Muscle of back (tissue), 11 donors: ENCODE results near the gene CITED4. TPM values are rescaled to one million over a fixed set of nuclear protein-coding genes. Genes with fewer than 3 reads are reported as not detected.

Experiments
- DNase-seq, 3 donors: peaks; one replicate each; pipeline versions ENCODE4 v3.0.0 to v3.0.0-alpha.2; 2013
- polyA plus RNA-seq, 10 donors: library from polyadenylated mRNA; unstranded; fragments of 120-200 nt; gene quantifications; one replicate each; pipeline ENCODE4 v1.2.1, GENCODE V29; 2013; ENCODE audit not compliant: insufficient read length in 10 of 10

CITED4 gene
- polyA plus RNA-seq, 10 donors = 1.1 to 2.6 (median 1.5) TPM

DNA sequence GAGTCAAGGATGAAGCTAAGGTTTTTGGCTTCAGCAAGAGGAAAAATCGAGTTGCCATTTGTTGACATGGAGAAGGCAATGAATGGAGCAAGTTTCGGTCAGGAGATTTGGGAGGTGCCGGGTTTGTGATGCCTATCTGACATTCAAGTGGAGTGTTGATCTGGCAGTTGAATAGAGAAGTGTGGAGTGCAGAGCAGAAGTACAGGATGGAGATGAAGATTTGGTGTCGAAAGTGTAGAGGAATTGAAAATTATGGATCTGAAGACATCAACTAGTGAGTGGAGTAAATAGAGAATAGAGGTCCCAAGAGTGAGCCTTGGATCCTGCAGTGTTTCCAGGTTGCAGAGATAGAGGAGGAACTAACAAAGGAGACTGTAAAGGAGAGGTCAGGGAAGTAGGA is 25.9 kb downstream of the CITED4 start:
- DNase-seq = no peak

DNA sequence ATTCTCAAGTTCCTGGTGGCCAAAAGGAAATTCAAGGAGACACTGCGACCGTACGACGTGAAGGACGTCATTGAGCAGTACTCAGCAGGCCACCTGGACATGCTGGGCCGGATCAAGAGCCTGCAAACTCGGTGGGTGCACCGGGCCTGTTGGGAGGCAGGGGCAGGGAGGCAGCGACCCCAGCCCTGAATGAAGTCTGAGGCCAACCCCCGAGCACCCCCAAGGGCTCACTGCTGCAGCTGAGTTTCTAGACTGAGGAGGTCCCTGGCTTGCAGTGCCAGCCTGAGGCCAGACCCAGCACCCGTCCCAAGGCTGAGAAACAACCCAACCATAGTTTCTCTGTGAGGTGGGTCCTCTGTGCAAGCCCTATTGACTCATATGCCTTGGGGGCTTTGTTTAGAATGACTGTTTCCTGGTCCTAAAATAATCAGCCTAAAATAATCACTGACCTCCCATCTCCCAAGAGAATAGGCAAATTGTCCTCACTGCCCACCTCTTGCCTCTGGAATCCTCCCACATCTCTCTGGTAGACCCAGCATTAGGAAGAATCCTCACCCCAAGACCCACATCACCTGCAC is 27.1 kb downstream of the CITED4 start:
- no peak for DNase-seq

DNA sequence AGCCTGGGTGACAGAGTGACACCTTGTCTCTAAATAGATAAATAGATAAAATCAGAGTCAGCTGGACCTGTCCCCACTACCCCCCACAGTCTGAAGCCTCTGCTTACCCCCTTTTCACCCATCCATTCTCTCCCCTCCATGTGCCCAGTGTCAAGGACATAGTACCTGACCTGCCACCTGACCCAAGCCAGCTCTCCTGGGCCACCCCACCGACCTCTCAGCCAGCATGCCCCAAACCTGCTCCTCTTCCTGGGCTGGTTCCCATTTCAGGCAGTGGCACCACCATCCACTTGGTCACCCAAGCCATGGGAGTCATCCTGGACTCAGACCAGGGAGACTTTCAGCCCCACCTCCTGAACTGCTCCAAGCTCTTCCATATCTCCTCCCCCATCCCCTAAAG is 28.2 kb downstream of the CITED4 start:
- DNase-seq = no peak

DNA sequence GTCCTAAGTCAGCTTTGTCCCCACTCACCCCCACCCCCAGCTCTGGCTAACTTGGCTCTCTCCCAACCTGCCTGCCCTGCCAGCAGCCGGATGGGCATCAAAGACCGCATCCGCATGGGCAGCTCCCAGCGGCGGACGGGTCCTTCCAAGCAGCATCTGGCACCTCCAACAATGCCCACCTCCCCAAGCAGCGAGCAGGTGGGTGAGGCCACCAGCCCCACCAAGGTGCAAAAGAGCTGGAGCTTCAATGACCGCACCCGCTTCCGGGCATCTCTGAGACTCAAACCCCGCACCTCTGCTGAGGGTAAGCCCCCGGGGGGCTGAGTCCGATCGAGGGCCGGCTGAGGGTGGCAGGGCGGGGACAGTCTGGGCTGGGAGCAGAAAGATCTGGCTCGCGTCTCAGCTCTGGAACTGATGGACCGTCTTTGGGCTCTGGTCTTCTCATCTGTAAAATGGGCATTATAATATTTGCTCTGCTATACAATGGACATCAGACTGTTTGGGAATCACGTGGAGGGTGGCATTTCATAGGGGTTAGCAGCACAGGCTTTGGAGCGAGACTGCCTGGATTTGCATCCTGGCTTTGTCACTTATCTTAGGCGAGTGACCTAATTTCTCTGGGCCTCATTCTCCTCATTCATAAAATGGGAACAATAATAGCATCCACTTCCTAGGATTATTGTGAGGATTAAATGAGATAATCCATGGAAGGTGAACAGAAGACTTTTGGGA is 31.0 kb downstream of the CITED4 start:
- DNase-seq = no peak

DNA sequence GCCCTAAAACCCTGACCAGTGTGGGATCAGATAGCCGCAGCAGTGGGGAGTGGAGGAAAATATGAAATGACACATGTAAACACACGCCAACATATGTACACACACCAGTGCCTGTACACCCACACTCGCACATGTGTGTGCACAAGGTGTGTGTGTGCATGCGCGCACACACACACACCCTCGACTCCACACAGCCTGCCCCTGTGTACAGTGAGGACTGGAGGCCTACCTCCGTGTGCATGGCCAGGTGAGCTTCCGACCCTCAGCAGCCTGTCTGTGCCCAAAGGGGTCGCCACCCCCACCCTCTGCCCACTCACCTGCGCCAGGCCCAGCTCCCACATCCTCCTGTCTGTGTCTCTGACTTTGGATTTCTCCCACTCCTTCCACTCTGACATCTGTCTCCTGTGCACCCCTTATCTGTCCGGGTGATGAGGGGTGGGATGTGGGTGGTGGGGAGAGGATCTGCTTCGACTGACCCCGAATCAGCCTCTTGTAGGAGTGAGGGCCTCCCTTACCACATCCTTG is 31.7 kb downstream of the CITED4 start:
- DNase-seq = no peak

DNA sequence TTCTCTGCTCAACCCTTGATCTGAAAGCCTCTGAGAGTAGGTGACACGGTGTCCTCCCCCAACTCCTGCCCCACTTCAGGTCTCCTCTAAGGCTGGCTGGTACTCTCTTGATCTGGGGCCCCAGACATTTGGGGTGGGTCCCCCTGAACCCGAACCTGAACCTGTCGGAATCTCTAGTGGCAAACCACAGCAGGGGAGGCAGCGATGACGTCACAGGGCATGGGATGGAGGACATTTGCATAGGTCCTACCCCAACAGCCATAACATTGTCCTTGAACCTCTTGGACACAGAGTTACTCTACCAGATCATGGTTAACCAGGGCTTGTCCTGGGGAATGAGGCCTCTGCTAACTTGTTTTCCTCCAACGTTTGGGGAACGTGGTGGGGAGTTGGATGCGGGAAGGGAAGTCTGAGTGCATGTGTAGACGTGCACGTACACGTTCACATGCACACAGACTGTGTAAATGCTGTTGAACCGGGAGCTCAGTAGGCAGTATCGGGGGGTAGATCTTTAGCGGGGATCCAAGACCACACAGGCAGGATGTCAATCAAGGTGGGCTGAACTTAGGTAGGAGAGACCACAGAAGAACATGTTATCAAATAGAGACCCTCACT is 32.4 kb downstream of the CITED4 start:
- DNase-seq = no peak

DNA sequence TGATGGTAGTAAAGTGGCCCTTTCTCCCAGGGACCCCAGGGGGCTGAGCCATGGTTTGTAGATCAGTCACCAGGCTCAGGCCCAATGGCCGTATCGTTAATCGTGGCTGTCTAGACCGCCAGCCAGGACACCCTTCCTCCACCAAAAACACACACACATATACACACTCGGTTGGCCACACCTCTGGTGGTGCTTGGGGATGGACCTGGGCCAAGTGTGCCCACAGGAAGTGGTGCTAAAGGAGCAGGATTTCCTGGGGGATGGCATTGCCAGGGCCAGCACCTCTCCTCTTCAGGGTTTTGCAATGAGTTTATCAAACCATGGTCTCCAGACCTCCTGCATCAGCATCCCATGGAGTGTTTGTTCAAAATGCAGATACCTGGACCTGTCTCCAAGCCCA is 36.2 kb downstream of the CITED4 start:
- DNase-seq = no peak

DNA sequence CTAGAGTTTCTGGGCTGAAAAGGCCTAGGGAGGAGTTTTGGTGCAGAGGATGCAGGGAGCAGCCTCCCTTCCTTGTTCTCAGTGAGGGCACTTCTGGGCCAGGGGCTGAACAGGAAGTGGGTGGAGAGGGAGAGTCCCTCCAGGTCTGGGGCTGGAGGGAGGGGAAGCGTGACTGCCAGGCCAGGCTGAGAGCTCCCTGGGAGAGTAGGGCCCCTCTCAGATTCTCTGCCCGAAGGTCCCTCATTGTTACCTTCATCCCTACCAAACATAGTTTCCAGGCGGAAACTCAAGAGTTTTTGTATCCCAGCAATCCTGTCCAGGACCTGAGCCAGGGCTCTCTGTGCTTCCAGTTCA is 36.8 kb downstream of the CITED4 start:
- peak in 1 of 3 donors; percentile 51 for DNase-seq

DNA sequence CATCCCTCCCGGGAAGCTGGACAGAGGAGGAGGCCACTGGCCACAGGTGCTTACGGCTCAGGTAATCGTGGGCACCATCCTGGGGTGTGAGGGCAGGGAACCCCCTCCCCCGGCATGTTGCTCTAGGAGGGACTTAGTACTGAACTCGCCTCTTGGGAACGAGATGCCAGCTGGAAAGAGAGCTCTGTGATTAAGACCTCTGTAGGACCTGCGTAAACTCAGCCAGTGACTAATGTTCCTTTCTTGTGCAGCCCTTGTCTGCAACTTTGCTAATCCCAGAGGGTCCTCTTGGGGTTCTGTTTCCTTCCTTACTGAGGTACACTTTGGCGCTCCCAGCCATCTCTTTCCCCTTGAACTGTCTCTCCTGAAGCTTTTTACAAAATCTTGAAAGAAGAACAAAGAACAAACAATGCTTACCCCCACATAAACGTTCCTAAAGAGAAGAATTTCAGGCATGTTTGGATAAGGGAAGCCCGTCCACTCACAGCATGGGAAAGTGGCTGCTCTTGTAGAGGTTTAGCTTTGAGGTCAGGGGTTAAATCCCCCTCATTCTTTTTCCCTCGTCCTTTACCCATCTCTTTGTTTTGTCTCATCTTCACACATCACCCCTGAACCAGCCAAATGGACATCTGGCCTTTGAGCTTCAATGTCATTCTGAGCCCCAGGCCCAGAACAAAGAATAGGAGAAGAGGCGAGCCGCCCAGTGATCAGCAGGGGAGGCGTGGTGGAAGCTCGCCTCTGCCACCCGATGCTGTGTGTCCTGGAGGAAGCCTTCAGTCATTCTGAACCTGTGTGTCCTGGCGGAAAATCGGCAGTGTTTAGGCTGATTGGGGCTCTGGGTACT is 37.4 kb downstream of the CITED4 start:
- DNase-seq = no peak

DNA sequence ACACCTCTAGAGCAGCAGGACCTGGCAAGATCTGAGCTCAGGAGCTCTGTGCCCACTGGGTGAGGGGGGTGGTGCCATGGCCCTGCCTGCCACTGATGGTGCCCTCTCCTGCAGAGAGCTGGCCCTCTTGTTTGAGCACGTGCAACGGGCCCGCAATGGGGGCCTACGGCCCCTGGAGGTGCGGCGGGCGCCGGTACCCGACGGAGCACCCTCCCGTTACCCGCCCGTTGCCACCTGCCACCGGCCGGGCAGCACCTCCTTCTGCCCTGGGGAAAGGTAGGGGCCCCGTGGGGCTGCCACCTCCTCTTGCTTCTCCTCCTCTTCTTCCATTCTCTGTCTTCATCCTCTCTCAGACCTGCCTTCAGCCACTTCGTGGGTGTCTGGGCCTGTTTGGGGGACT is 38.2 kb downstream of the CITED4 start:
- no peak for DNase-seq

DNA sequence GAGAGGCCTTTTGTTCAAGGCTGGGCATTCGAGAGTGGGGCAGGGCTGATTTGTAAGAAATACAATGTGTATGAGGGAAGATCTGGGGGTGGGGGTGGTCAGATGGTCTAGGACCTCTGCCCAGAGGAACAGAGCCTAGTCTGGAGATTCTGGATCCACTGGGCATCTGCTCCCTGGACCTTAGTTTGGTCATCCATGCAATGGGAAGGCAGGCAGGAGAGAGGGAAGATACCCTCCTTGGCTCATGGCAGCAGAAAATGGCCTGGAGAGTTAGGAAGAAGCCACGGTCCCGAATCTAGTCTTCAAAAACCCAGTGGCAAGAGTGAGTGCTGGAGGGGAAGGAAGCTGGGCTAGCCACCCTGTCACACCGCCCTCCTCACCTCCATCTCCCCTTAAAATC is 38.8 kb downstream of the CITED4 start:
- DNase-seq = no peak

DNA sequence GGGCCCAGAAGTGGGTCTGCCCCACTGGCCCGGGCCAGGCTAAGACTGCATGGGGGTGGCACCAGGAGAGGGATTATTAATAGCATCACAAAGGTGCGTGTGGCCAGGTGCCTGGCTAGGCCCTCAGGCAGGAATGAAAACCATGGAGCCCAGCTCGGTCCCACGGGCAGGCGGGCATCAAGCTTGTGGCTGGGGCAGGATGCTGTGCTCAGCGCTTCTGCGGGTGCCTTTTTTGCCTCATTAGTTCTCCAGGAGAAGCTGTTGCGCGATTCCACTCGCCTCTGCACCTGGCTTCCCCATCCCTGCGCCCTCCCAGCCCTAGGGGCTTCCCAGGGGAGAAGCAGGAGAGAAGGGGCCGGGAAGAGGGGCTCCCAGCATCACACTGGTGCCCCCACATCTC is 39.3 kb downstream of the CITED4 start:
- DNase-seq = no peak

DNA sequence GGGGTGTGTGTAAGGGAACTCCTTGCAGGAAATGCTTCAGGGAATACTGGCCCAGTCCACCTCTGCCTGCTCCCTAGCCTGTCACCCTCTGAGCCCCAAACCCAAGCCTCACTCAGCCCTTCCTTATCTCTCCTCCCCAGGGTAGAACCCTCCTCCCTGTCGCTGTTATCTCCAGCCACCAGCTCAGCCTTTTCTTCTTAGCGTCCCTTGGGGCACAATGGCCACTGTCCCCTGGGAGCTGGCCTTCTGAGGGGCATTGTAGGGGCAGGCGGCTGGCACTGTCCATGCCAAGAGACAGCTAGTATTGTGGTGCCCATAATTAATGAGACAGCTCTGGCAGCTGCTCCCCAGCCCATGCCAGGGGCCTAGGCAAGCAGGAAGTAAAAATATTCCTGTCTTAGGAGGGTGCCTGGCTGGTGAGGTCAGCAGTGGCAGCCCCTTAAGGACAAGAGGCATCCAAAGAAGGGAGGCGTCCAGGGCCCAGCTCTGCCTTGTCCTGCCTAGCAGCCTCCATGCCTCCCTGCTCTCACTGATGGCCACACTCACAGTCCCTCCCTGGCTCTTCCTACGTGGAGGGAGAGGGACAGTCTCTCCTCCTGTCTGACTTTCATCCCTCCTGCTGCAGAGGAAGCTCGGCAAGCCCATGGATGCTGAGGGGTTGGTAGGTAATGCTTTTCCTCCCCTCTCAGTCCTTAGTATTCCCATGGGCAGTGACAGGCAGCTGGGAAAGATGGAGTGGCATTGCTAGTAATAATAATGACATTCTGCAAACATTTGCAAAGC is 41.1 kb downstream of the CITED4 start:
- DNase-seq = no peak

DNA sequence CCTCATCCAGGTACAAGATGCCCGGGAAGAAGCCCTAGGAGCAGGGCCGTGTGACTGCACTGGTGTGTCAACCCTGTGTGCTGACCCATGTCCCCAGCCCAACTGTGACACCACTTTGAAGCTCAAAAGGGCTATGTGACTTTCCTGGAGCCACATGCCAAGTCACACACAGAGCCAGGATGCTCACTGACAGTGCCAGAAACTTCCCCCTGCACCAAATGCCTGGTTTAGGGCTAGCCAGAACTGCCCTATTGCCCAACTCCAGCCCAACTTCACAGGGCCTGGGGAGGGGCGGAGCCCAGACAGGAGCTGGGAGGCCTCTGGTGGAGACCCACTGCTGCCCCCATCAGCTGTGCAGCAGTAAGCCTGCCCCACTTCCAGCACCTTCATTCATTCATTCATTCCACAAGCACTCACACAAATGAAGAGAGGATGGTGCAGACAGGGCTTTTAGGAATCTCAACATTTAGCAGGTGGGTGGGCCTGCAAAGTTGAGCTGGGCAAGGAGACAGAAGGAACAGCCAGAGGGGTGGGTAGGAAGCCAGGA is 41.8 kb downstream of the CITED4 start:
- DNase-seq = no peak

DNA sequence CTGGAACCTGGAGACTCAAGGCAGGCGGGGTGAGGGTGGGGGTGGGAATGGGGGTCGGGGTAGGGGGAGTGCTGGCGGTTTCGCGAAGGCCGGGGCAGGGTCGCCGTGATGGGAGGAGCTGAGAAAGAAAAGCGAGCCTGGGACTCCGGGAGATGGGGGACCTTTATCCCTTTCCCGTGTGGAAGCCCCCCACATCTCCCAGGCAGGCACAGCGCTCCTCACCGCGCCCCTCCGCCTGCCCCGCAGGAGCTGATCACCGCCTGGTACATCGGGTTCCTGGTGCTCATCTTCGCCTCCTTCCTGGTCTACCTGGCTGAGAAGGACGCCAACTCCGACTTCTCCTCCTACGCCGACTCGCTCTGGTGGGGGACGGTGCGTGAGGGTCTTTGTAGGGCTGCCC is 43.1 kb downstream of the CITED4 start:
- DNase-seq = no peak

DNA sequence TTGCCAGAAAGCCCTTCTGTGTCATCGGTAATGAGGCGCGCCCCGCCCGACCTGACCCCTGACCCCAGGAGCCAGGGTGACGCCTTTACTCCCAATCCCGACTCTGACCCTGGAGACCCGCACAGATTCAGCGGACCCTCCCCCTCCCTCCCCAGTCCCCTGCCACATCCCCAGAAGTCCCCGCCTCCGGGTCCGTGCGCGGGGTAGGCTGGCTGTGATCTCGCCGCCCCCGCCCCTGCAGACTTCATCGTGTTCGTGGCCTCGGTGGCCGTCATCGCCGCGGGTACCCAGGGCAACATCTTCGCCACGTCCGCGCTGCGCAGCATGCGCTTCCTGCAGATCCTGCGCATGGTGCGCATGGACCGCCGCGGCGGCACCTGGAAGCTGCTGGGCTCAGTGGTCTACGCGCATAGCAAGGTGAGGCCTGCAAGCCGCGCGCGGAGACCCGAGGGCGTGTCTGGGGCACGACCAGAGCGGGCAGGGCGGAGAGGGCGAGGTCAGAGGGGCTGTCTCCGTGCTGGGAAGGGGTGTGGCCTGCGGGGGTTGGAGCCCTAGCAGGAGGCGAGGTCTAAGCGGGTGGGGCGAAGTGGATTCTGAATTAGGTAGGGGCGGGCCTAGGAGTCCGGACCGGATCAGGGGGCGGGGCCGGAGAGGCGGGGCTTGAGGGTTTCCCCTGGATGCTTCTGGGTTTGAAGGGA is 43.8 kb downstream of the CITED4 start:
- peak in 1 of 3 donors; percentile 66 for DNase-seq

DNA sequence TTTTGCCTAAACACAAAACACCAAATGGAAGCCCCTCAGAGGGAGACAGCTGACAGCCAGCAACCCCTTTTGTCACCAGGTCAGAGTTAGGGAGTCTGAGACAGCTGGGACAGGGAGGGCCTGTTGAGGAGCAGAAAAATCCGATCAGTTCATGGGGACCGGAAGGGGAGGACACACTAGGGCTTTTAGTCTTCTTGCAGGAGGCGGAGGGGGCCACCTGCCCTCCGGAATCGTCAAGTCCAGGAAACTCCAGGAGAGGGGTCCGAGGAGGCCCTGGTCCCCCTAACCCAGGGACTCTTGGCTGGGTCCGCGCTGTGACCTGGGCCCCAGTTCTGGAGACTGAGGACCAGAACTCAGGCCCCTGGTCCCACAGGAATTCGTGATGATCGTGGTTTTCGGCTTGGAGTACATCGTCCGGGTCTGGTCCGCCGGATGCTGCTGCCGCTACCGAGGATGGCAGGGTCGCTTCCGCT is 44.3 kb downstream of the CITED4 start:
- DNase-seq = no peak

DNA sequence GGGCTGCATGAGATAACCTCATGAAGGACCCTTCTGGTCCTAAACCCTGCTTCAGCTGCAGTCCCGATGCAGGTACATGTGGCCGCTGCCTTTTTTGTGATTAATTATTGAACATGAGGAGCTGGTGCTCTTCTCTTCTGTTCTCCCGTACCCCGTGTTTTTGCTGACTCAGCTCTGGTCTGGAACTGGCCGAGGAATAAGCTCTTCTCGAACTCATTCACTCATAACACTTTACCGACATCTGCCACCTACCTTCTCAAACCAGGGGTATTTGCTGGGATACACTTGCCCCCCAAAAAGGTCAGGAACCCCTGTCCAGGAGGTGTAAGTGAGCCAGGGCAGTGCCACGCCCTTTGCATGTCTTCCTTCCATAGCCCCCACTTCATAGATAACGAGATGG is 46.7 kb downstream of the CITED4 start:
- no peak for DNase-seq
